GM12878 (cell line): Measurements from ENCODE around the gene INPP4B. TPM values are rescaled to one million over a fixed set of nuclear protein-coding genes. Genes with fewer than 3 reads are reported as not detected.
A peak's percentile ranks its signal among the peaks of the same experiment; 100 is the strongest.

ENCODE experiments used
- ATAC-seq: fragments of 200-7000 bp; cut with Tn5 transposase; 3 replicates; pipeline ENCODE4 v1.9.1; 2020; ENCODE audit warnings: mild to moderate bottlenecking, moderate library complexity
- BruUV-seq: library from RNA; stranded (reverse); fragments of 400-500 nt; replicated peaks from 2 replicates; lab custom pipeline; 2021; lab: Mats Ljungman, UMichigan
- CTCF ChIA-PET: fragments of 300-600 bp; sonication (Branson Sonifier 250); formaldehyde crosslinking; extraction: SDS; loops from one replicate; lab custom pipeline; 2021; ENCODE audit warnings: inconsistent platforms; lab: Yijun Ruan, JAX
- POLR2A ChIA-PET: fragments of 350-600 bp; formaldehyde crosslinking; extraction: SDS; loops from one replicate; lab custom pipeline; 2021; ENCODE audit warnings: inconsistent platforms; lab: Charles Lee
- RAD21 ChIA-PET: fragments of 300-600 bp; sonication (Branson Sonifier 250); formaldehyde crosslinking; loops from one replicate; lab custom pipeline; 2023; ENCODE audit warnings: antibody characterized with exemption; ENCODE audit not compliant: unreplicated experiment; lab: Charles Lee
- SMC1A ChIA-PET: fragments of 300-600 bp; sonication (Branson Sonifier 250); formaldehyde crosslinking; loops from one replicate; lab custom pipeline; 2023; ENCODE audit not compliant: unreplicated experiment, uncharacterized antibody; lab: Charles Lee
- DNase-seq: peaks from one replicate; pipeline ENCODE4 v3.0.0-alpha.2; 2011; ENCODE audit warnings: low read depth, low spot score
- FAIRE-seq: peaks from 3 replicates; lab custom pipeline; 2011; peaks lifted over from hg19 to GRCh38; lab: Jason Lieb, UNC
- H2AFZ ChIP-seq: 2 replicates; pipeline ENCODE4 v1.6.0; 2011; ENCODE audit warnings: low read depth, low read length, control low read depth; ENCODE audit not compliant: control insufficient read depth
- H3K27ac ChIP-seq: 2 replicates; pipeline ENCODE4 v1.5.1; 2011; ENCODE audit warnings: control low read depth; ENCODE audit not compliant: control insufficient read depth, insufficient read depth
- H3K27me3 ChIP-seq, 2 experiments: replicated peaks in 1 of 2; 2 replicates each; pipeline versions ENCODE4 v1.6.0 to v1.6.1; 2011; ENCODE audit warnings: low read length in 1 of 2; ENCODE audit not compliant: control insufficient read depth in 2 of 2, insufficient read depth in 2 of 2
- H3K36me3 ChIP-seq, 2 experiments: 2 replicates each; pipeline ENCODE4 v1.5.1; 2011; ENCODE audit warnings: low read length in 1 of 2; ENCODE audit not compliant: control insufficient read depth in 2 of 2, insufficient read depth in 2 of 2
- H3K4me1 ChIP-seq: 2 replicates; pipeline ENCODE4 v1.6.1; 2011; ENCODE audit warnings: mild to moderate bottlenecking, low read length, moderate library complexity, mixed read lengths; ENCODE audit not compliant: control insufficient read depth, insufficient read depth
- H3K4me2 ChIP-seq: 2 replicates; pipeline ENCODE4 v1.6.0; 2011; ENCODE audit warnings: control low read depth; ENCODE audit not compliant: control insufficient read depth, insufficient read depth
- H3K4me3 ChIP-seq: fragments of 200-600 bp; sonication (generic); 2 replicates; pipeline ENCODE4 v1.5.1; 2016
- H3K79me2 ChIP-seq: 2 replicates; pipeline ENCODE4 v1.6.0; 2011; ENCODE audit warnings: low read length; ENCODE audit not compliant: control insufficient read depth, insufficient read depth
- H3K9ac ChIP-seq: 2 replicates; pipeline ENCODE4 v1.8.0; 2011; ENCODE audit warnings: low read length, control low read depth, mixed read lengths; ENCODE audit not compliant: control insufficient read depth, insufficient read depth
- H3K9me3 ChIP-seq: replicated peaks from 3 replicates; pipeline ENCODE4 v1.5.1; 2011; ENCODE audit warnings: mild to moderate bottlenecking, low read length; ENCODE audit not compliant: control insufficient read depth, insufficient read depth
- H4K20me1 ChIP-seq: 2 replicates; pipeline ENCODE4 v1.6.0; 2011; ENCODE audit not compliant: control insufficient read depth, insufficient read depth
- CREM ChIP-seq: IDR thresholded peaks from 2 replicates; pipeline ENCODE4 v1.6.1; 2014; ENCODE audit warnings: antibody characterized with exemption, low read depth
- EZH2 ChIP-seq: IDR thresholded peaks from 2 replicates; pipeline ENCODE4 v1.6.1; 2012; ENCODE audit warnings: low read depth, mild to moderate bottlenecking, control low read depth, inconsistent platforms, low read length, borderline replicate concordance; ENCODE audit not compliant: control insufficient read depth
- MXI1 ChIP-seq: fragments of 150-350 bp; IDR thresholded peaks from 2 replicates; pipeline ENCODE4 v1.6.1; 2011; ENCODE audit warnings: low read depth, mild to moderate bottlenecking, inconsistent platforms, low read length, improper control_type of control experiment
- NRF1 ChIP-seq: conservative IDR thresholded peaks from 2 replicates; pipeline ENCODE4 v1.6.1; 2011; ENCODE audit warnings: mild to moderate bottlenecking, low read depth, low read length, improper control_type of control experiment
- POLR2AphosphoS5 ChIP-seq: IDR thresholded peaks from 2 replicates; pipeline ENCODE4 v1.6.1; 2011; ENCODE audit warnings: mild to moderate bottlenecking, low read length, inconsistent platforms
- RAD51 ChIP-seq: fragments of 450-650 bp; IDR thresholded peaks from 2 replicates; pipeline ENCODE4 v1.6.1; 2016; ENCODE audit warnings: moderate library complexity, mild to moderate bottlenecking, inconsistent platforms
- SREBF1 ChIP-seq: IDR thresholded peaks from 2 replicates; pipeline ENCODE4 v1.6.1; 2012; ENCODE audit warnings: mild to moderate bottlenecking, low read length
- ZNF217 ChIP-seq: fragments of 450-650 bp; IDR thresholded peaks from 2 replicates; pipeline ENCODE4 v1.6.1; 2017; ENCODE audit warnings: antibody characterized with exemption, mild to moderate bottlenecking
- WGBS: methylation state at CpG from one replicate; pipeline ENCODE4 v1.1.6; 2016; ENCODE audit warnings: low lambda C conversion rate; ENCODE audit not compliant: insufficient replicate concordance, insufficient coverage; ENCODE audit errors: missing lambda C conversion rate; 5-methylcytosine and 5-hydroxymethylcytosine counted together
- in situ Hi-C: fragments of 300-500 bp; cut with MboI; formaldehyde crosslinking; loops from 9 replicates; pipeline ENCODE4 v1.14.3; 2018; ENCODE audit warnings: mixed read lengths
- intact Hi-C: fragments of 100-400 bp; cut with micrococcal nuclease; formaldehyde crosslinking; loops from one replicate; pipeline ENCODE4 v1.14.2; 2022; ENCODE audit not compliant: unreplicated experiment
- polyA plus RNA-seq, 11 experiments: library from polyadenylated mRNA; depleted of rRNA in 4 of 11; unstranded in 6 of 11; stranded (reverse) in 5 of 11; fragments of >200 nt; fragmentation: Nextera tagmentation in 4 of 11; fragmentation: Illumina TruSeq in 1 of 11; extraction: Ambion mirVana in 4 of 11; extraction: Trizol in 1 of 11; gene quantifications; 1 replicate in 1 of 11; 2 replicates in 10 of 11; pipeline versions ENCODE4 v1.2.1 to v1.2.3, GENCODE V29; 2011 to 2016; ENCODE audit warnings: inconsistent platforms in 2 of 11, missing spikeins in 2 of 11, low read depth in 1 of 11
- total RNA-seq, 4 experiments: library from RNA; depleted of rRNA in 3 of 4; stranded (reverse); fragments of >200 nt in 3 of 4; fragmentation: Illumina TruSeq in 1 of 4; extraction: Trizol in 1 of 4; gene quantifications; 2 replicates each; pipeline versions ENCODE4 v1.2.1 to v1.2.3, GENCODE V29; 2013 to 2021
- TF ChIP-seq, protein P1 (sequence below): fragments of 450-650 bp; formaldehyde crosslinking; IDR thresholded peaks from 2 replicates; pipeline ENCODE4 v1.5.0; 2022; ENCODE audit warnings: mild to moderate bottlenecking, missing genetic modification characterization
- TF ChIP-seq, protein P2 (sequence below): fragments of 450-650 bp; IDR thresholded peaks from 2 replicates; pipeline ENCODE4 v1.6.1; 2017; ENCODE audit warnings: mild to moderate bottlenecking, moderate library complexity

The INPP4B gene
- total and polyA plus RNA-seq, 10 of the 15 experiments (the other 5 are each of a cell fraction or from before 2014, with no cell fraction given) = 0.53 to 11.2 (median 0.95) TPM

- intact Hi-C loops (loop anchor here (5.0 kb wide), 1 partner anchor 148 kb away; no protein-coding TSS in a partner anchor), in situ Hi-C loops (no loop called here)
- no TSS peak for BruUV-seq
- Histone ChIP-seq H3K79me2 (no peaks in the 10 kb centered on the region), H3K4me3 (no peak overlapping the region), H3K27me3 (no peaks in the 10 kb centered on the region), H2AFZ (no peak overlapping the region), H4K20me1 (no peaks in the 10 kb centered on the region), H3K36me3 (no peaks in the 10 kb centered on the region), H3K9me3 (no peaks in the 10 kb centered on the region), H3K27ac (no peak overlapping the region), H3K4me1 (no peaks in the 10 kb centered on the region), H3K9ac (no peak overlapping the region), H3K4me2 (no peak overlapping the region)
- ChIA-PET CTCF (interaction anchor here (0.9 kb wide), 1 partner anchor 20 kb away, joined by 3 read pairs; no protein-coding TSS in a partner anchor), POLR2A (no interaction called here), RAD21 (interaction anchor here (1.0 to 1.1 kb wide), 2 partner anchors 9 to 195 kb away, joined by 3 to 4 read pairs; no protein-coding TSS in a partner anchor), SMC1A (interaction anchor here (3.3 kb wide), 1 partner anchor 9 kb away, joined by 22 read pairs; no protein-coding TSS in a partner anchor)
- DNase-seq = no peak
- 5% methylated on average over 1 of the region's 1 CpG for WGBS
- TF ChIP-seq MXI1 (no peak), SREBF1 (no peak), NRF1 (no peak), EZH2 (no peak), ZNF217 (no peak), RAD51 (no peak), POLR2AphosphoS5 (no peak), CREM (no peak)
- TF ChIP-seq, protein P1, sequence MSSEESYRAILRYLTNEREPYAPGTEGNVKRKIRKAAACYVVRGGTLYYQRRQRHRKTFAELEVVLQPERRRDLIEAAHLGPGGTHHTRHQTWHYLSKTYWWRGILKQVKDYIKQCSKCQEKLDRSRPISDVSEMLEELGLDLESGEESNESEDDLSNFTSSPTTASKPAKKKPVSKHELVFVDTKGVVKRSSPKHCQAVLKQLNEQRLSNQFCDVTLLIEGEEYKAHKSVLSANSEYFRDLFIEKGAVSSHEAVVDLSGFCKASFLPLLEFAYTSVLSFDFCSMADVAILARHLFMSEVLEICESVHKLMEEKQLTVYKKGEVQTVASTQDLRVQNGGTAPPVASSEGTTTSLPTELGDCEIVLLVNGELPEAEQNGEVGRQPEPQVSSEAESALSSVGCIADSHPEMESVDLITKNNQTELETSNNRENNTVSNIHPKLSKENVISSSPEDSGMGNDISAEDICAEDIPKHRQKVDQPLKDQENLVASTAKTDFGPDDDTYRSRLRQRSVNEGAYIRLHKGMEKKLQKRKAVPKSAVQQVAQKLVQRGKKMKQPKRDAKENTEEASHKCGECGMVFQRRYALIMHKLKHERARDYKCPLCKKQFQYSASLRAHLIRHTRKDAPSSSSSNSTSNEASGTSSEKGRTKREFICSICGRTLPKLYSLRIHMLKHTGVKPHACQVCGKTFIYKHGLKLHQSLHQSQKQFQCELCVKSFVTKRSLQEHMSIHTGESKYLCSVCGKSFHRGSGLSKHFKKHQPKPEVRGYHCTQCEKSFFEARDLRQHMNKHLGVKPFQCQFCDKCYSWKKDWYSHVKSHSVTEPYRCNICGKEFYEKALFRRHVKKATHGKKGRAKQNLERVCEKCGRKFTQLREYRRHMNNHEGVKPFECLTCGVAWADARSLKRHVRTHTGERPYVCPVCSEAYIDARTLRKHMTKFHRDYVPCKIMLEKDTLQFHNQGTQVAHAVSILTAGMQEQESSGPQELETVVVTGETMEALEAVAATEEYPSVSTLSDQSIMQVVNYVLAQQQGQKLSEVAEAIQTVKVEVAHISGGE (CRISPR knock-in tag) = no peak
- TF ChIP-seq, protein P2, sequence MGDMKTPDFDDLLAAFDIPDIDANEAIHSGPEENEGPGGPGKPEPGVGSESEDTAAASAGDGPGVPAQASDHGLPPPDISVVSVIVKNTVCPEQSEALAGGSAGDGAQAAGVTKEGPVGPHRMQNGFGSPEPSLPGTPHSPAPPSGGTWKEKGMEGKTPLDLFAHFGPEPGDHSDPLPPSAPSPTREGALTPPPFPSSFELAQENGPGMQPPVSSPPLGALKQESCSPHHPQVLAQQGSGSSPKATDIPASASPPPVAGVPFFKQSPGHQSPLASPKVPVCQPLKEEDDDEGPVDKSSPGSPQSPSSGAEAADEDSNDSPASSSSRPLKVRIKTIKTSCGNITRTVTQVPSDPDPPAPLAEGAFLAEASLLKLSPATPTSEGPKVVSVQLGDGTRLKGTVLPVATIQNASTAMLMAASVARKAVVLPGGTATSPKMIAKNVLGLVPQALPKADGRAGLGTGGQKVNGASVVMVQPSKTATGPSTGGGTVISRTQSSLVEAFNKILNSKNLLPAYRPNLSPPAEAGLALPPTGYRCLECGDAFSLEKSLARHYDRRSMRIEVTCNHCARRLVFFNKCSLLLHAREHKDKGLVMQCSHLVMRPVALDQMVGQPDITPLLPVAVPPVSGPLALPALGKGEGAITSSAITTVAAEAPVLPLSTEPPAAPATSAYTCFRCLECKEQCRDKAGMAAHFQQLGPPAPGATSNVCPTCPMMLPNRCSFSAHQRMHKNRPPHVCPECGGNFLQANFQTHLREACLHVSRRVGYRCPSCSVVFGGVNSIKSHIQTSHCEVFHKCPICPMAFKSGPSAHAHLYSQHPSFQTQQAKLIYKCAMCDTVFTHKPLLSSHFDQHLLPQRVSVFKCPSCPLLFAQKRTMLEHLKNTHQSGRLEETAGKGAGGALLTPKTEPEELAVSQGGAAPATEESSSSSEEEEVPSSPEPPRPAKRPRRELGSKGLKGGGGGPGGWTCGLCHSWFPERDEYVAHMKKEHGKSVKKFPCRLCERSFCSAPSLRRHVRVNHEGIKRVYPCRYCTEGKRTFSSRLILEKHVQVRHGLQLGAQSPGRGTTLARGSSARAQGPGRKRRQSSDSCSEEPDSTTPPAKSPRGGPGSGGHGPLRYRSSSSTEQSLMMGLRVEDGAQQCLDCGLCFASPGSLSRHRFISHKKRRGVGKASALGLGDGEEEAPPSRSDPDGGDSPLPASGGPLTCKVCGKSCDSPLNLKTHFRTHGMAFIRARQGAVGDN = no peak
- ATAC-seq = peak; percentile 35
- no peak for FAIRE-seq
Measured at GRCh38 chr4:142549726-142550463, 296.2 kb downstream of the INPP4B start.
